ENCODE results near the gene FBXW10B. TPM values are rescaled to one million over a fixed set of nuclear protein-coding genes. Genes with fewer than 3 reads are reported as not detected.
"Not testable (repeated sequence)": the region's sequence is repeated elsewhere in the genome, so short reads cannot be mapped to it uniquely, and the experiment has no call there.

FBXW10B gene
- 3.4 and 5.3 TPM in 2 replicates for total RNA-seq (2022)
- Bru-seq, nascent RNA: percentile 45 among the genes with signal in this experiment
- BruChase-seq, experiment 1, labeled RNA remaining after a 6-hour chase: percentile 70 among the genes with signal in this experiment
- BruChase-seq, experiment 2, labeled RNA remaining after a 2-hour chase: percentile 60 among the genes with signal in this experiment
- long read RNA-seq: 0 reads

- H3K4me3 Mint-ChIP-seq (ENCODE audit: unreplicated experiment); H3K9me3 Mint-ChIP-seq (ENCODE audit: unreplicated experiment); H3K27ac Mint-ChIP-seq (ENCODE audit: low read depth, unreplicated experiment); DNase-seq (ENCODE audit: unreplicated experiment); H3K4me1 Mint-ChIP-seq (ENCODE audit: insufficient read depth, unreplicated experiment); POLR2A ChIA-PET; H3K27me3 Mint-ChIP-seq (ENCODE audit: insufficient read depth, unreplicated experiment); BruUV-seq (replicated peaks); CTCF ChIA-PET; intact Hi-C loops (cut with micrococcal nuclease): not testable (repeated sequence)
- peaks cover 22% of the 10 kb centered on the region for H3K36me3 Mint-ChIP-seq (ENCODE audit: insufficient read depth, unreplicated experiment)
These were observed at the start of gene FBXW10B for GRCh38 chr17:15619331-15620058. TSS of gene FBXW10B (minus strand) at chr17:15619704. CDS start at chr17:15619512, 192 bp downstream.

- ChIA-PET CTCF (no interaction called here), POLR2A (interaction anchor here (1.0 to 6.7 kb wide), 2 partner anchors 13 kb away, joined by 3 to 109 read pairs; no protein-coding TSS in a partner anchor)
- no peak for TF ChIP-seq CTCF (IDR thresholded peaks at IDR 0.05; ENCODE audit: unreplicated experiment)
- Mint-ChIP-seq H3K9me3 (ENCODE audit: unreplicated experiment) (no peaks in the 10 kb centered on the region), H3K4me3 (ENCODE audit: unreplicated experiment) (no peak overlapping the region), H3K27ac (ENCODE audit: low read depth, unreplicated experiment) (no peak overlapping the region), H3K27me3 (ENCODE audit: insufficient read depth, unreplicated experiment) (no peaks in the 10 kb centered on the region), H3K4me1 (ENCODE audit: insufficient read depth, unreplicated experiment) (peaks cover 31% of the 10 kb centered on the region), H3K36me3 (ENCODE audit: insufficient read depth, unreplicated experiment) (peaks cover 35% of the 10 kb centered on the region)
- no TSS peak for BruUV-seq (replicated peaks)
- no peak for DNase-seq (ENCODE audit: unreplicated experiment)
- intact Hi-C loops (cut with micrococcal nuclease): no loop called here
These were observed 44.2 kb upstream of the FBXW10B start for GRCh38 chr17:15663691-15664090.

- peaks cover 31% of the 10 kb centered on the region for H3K36me3 Mint-ChIP-seq (ENCODE audit: insufficient read depth, unreplicated experiment)
- no peak overlapping the region for H3K27ac Mint-ChIP-seq (ENCODE audit: low read depth, unreplicated experiment)
- ChIA-PET CTCF (no interaction called here), POLR2A (interaction anchor here (1.0 to 6.7 kb wide), 2 partner anchors 13 to 14 kb away, joined by 3 to 109 read pairs; no protein-coding TSS in a partner anchor)
- peaks cover 36% of the 10 kb centered on the region for H3K4me1 Mint-ChIP-seq (ENCODE audit: insufficient read depth, unreplicated experiment)
- H3K27me3 Mint-ChIP-seq (ENCODE audit: insufficient read depth, unreplicated experiment): no peaks in the 10 kb centered on the region
- no peak for TF ChIP-seq CTCF (IDR thresholded peaks at IDR 0.05; ENCODE audit: unreplicated experiment)
- DNase-seq (ENCODE audit: unreplicated experiment): no peak
- no TSS peak for BruUV-seq (replicated peaks)
- H3K9me3 Mint-ChIP-seq (ENCODE audit: unreplicated experiment): no peaks in the 10 kb centered on the region
- H3K4me3 Mint-ChIP-seq (ENCODE audit: unreplicated experiment): no peak overlapping the region
- intact Hi-C loops (cut with micrococcal nuclease): no loop called here
These were observed 43.7 kb upstream of the FBXW10B start for GRCh38 chr17:15663176-15663575.

- Mint-ChIP-seq H3K4me1 (ENCODE audit: insufficient read depth, unreplicated experiment) (peaks cover 41% of the 10 kb centered on the region), H3K27ac (ENCODE audit: low read depth, unreplicated experiment) (no peak overlapping the region), H3K9me3 (ENCODE audit: unreplicated experiment) (no peaks in the 10 kb centered on the region), H3K27me3 (ENCODE audit: insufficient read depth, unreplicated experiment) (no peaks in the 10 kb centered on the region), H3K36me3 (ENCODE audit: insufficient read depth, unreplicated experiment) (peaks cover 33% of the 10 kb centered on the region), H3K4me3 (ENCODE audit: unreplicated experiment) (no peak overlapping the region)
- ChIA-PET POLR2A (interaction anchor here (1.0 to 6.7 kb wide), 2 partner anchors 12 to 14 kb away, joined by 3 to 109 read pairs; no protein-coding TSS in a partner anchor), CTCF (no interaction called here)
- intact Hi-C loops (cut with micrococcal nuclease): no loop called here
- TF ChIP-seq CTCF (IDR thresholded peaks at IDR 0.05; ENCODE audit: unreplicated experiment): no peak
- DNase-seq (ENCODE audit: unreplicated experiment): no peak
- no TSS peak for BruUV-seq (replicated peaks)
These were observed 43.2 kb upstream of the FBXW10B start for GRCh38 chr17:15662681-15663080.

All from MCF 10A (cell line).